ENCODE measurements around the gene IL36B.

IL36B gene

GRCh38 chr2:113053666-113054065, 999 bp upstream of the IL36B start:
- Histone ChIP-seq H3K27ac (ENCODE audit: low read depth, low read length) (no peak overlapping the region), H3K4me1 (ENCODE audit: insufficient read depth, low read length) (no peaks in the 10 kb centered on the region), H3K36me3 (ENCODE audit: insufficient read depth, low read length) (no peaks in the 10 kb centered on the region), H3K9me3 (ENCODE audit: insufficient read depth, low read depth, low read length) (peaks cover 9% of the 10 kb centered on the region), H3K9ac (ENCODE audit: low read depth, low read length) (no peak overlapping the region), H3K4me3 (ENCODE audit: low read length) (no peak overlapping the region), H3K27me3 (ENCODE audit: insufficient read depth, low read length) (no peaks in the 10 kb centered on the region; the same call in 1 of the 2 replicates)
- 82% methylated on average over 3 of the region's 3 CpGs for WGBS

GRCh38 chr2:113050921-113051895, 1.5 kb downstream of the IL36B start:
- H3K36me3 ChIP-seq (ENCODE audit: insufficient read depth, low read length): no peaks in the 10 kb centered on the region
- no peaks in the 10 kb centered on the region for H3K27me3 ChIP-seq (ENCODE audit: insufficient read depth, low read length)
- no peak overlapping the region for H3K4me3 ChIP-seq (ENCODE audit: low read length)
- H3K9me3 ChIP-seq (ENCODE audit: insufficient read depth, low read depth, low read length): peaks cover 9% of the 10 kb centered on the region
- H3K4me1 ChIP-seq (ENCODE audit: insufficient read depth, low read length): no peaks in the 10 kb centered on the region
- H3K9ac ChIP-seq (ENCODE audit: low read depth, low read length): no peak overlapping the region
- H3K27ac ChIP-seq (ENCODE audit: low read depth, low read length): no peak overlapping the region
- WGBS: 92% methylated on average over 38 of the region's 38 CpGs

- Histone ChIP-seq H3K9ac (ENCODE audit: low read depth, low read length) (no peak overlapping the region), H3K27me3 (ENCODE audit: insufficient read depth, low read length) (no peaks in the 10 kb centered on the region), H3K36me3 (ENCODE audit: insufficient read depth, low read length) (no peaks in the 10 kb centered on the region), H3K9me3 (ENCODE audit: insufficient read depth, low read depth, low read length) (peaks cover 3% of the 10 kb centered on the region; the same call in 1 of the 2 replicates), H3K27ac (ENCODE audit: low read depth, low read length) (no peak overlapping the region), H3K4me1 (ENCODE audit: insufficient read depth, low read length) (no peaks in the 10 kb centered on the region), H3K4me3 (ENCODE audit: low read length) (no peak overlapping the region)
- 92% methylated on average over 5 of the region's 5 CpGs for WGBS
Measured at GRCh38 chr2:113046465-113046864, 6.2 kb downstream of the IL36B start.

DNA sequence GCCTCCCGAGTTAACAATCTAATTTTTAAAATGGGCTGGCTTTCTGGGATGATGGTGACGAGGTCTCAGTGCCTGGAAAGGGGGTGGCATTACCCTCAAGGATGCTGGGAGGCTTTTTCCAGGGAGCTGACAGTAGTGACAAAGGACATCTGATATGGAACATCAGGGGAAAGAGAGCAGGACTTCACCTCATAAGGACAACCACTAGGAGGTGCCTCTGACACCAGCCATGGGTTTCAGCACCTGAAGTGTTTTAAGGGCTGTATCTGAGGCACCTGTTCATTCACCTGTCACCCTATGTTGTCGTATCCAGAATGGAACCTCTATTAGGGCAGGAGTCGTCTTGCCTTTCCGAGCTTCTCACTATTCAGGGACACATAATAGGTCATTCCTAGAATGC, 10.8 kb downstream of the IL36B start:
- peaks cover 3% of the 10 kb centered on the region; the same call in 1 of the 2 replicates for H3K9me3 ChIP-seq (ENCODE audit: insufficient read depth, low read depth, low read length)
- no peak overlapping the region for H3K4me3 ChIP-seq (ENCODE audit: low read length)
- WGBS: 65% methylated on average over 5 of the region's 5 CpGs
- no peaks in the 10 kb centered on the region for H3K36me3 ChIP-seq (ENCODE audit: insufficient read depth, low read length)
- no peaks in the 10 kb centered on the region for H3K27me3 ChIP-seq (ENCODE audit: insufficient read depth, low read length)
- no peaks in the 10 kb centered on the region for H3K4me1 ChIP-seq (ENCODE audit: insufficient read depth, low read length)
- H3K27ac ChIP-seq (ENCODE audit: low read depth, low read length): no peak overlapping the region
- H3K9ac ChIP-seq (ENCODE audit: low read depth, low read length): no peak overlapping the region

DNA sequence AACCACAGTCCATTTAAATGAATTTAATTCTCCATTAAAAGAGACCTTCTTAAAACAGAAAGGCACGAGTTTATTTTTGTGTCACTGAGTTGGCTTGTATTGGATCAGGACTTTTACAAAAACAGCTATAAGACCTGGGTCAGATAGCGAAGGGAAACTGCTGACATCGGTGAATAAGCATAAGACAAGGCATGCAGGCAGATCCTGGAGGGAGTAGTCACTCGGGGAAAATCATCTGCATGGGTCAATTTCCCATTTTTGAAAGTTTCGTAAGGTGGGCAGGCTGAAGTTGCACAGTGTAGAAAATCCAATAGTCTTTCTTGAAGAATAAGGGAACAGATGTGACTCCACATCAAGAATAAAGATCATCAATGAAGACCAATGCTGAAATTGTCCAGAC, 12.9 kb downstream of the IL36B start:
- no peaks in the 10 kb centered on the region for H3K36me3 ChIP-seq (ENCODE audit: insufficient read depth, low read length)
- WGBS: 62% methylated on average over 5 of the region's 5 CpGs
- no peak overlapping the region for H3K27ac ChIP-seq (ENCODE audit: low read depth, low read length)
- H3K4me3 ChIP-seq (ENCODE audit: low read length): no peak overlapping the region
- H3K9me3 ChIP-seq (ENCODE audit: insufficient read depth, low read depth, low read length): no peaks in the 10 kb centered on the region
- H3K4me1 ChIP-seq (ENCODE audit: insufficient read depth, low read length): no peaks in the 10 kb centered on the region
- H3K9ac ChIP-seq (ENCODE audit: low read depth, low read length): no peak overlapping the region
- H3K27me3 ChIP-seq (ENCODE audit: insufficient read depth, low read length): no peaks in the 10 kb centered on the region

DNA sequence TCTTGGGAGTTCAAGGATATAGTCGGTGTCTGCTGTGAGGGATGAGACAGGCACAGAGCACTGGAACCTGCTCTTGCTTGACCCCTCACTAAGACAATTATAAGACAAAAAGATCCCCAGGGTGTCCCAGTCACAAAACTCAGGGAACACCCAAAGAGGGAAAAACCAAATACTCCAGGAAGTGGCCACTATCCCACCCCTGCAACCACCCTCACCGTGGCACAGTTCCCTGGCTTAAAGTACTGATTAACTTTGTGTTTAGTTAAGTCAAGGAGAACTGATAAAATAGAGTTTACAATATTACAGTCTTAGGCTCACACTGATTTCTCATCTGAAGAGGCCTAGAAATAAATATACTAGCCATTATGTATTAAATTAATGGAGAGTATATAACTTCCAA, 13.5 kb downstream of the IL36B start:
- no peaks in the 10 kb centered on the region for H3K4me1 ChIP-seq (ENCODE audit: insufficient read depth, low read length)
- no peaks in the 10 kb centered on the region for H3K9me3 ChIP-seq (ENCODE audit: insufficient read depth, low read depth, low read length)
- H3K4me3 ChIP-seq (ENCODE audit: low read length): no peak overlapping the region
- H3K9ac ChIP-seq (ENCODE audit: low read depth, low read length): no peak overlapping the region
- H3K27ac ChIP-seq (ENCODE audit: low read depth, low read length): no peak overlapping the region
- no peaks in the 10 kb centered on the region for H3K36me3 ChIP-seq (ENCODE audit: insufficient read depth, low read length)
- H3K27me3 ChIP-seq (ENCODE audit: insufficient read depth, low read length): no peaks in the 10 kb centered on the region
- 91% methylated on average over 1 of the region's 2 CpGs for WGBS

GRCh38 chr2:113038291-113038690, 14.4 kb downstream of the IL36B start:
- H3K4me3 ChIP-seq (ENCODE audit: low read length): no peak overlapping the region
- no peaks in the 10 kb centered on the region for H3K36me3 ChIP-seq (ENCODE audit: insufficient read depth, low read length)
- H3K27me3 ChIP-seq (ENCODE audit: insufficient read depth, low read length): no peaks in the 10 kb centered on the region
- 88% methylated on average over 3 of the region's 3 CpGs for WGBS
- H3K27ac ChIP-seq (ENCODE audit: low read depth, low read length): no peak overlapping the region
- no peak overlapping the region for H3K9ac ChIP-seq (ENCODE audit: low read depth, low read length)
- no peaks in the 10 kb centered on the region for H3K9me3 ChIP-seq (ENCODE audit: insufficient read depth, low read depth, low read length)
- H3K4me1 ChIP-seq (ENCODE audit: insufficient read depth, low read length): no peaks in the 10 kb centered on the region

DNA sequence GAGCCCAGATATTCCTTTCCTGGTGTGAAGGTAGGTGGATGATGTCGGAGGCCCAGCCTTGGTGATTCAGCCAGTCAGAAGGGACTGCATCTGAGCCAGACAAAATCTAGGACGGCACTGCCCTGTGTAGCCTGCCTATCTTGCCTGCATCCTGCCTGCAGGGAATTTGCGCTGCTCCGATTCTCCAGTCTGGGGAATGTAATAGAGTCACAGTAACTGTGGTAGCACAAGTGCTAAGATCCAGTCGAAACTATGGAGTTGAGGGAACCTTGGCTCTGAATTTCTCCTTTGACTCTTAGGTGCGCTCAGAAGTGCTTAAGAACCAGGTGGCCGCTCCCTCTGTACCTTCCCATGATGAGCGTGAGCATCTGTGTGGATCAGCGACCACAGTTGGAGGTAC, 15.9 kb downstream of the IL36B start:
- Histone ChIP-seq H3K4me1 (ENCODE audit: insufficient read depth, low read length) (no peaks in the 10 kb centered on the region), H3K27me3 (ENCODE audit: insufficient read depth, low read length) (no peaks in the 10 kb centered on the region), H3K9me3 (ENCODE audit: insufficient read depth, low read depth, low read length) (no peaks in the 10 kb centered on the region), H3K9ac (ENCODE audit: low read depth, low read length) (no peak overlapping the region), H3K27ac (ENCODE audit: low read depth, low read length) (no peak overlapping the region), H3K36me3 (ENCODE audit: insufficient read depth, low read length) (no peaks in the 10 kb centered on the region), H3K4me3 (ENCODE audit: low read length) (no peak overlapping the region)
- 92% methylated on average over 9 of the region's 9 CpGs for WGBS

DNA sequence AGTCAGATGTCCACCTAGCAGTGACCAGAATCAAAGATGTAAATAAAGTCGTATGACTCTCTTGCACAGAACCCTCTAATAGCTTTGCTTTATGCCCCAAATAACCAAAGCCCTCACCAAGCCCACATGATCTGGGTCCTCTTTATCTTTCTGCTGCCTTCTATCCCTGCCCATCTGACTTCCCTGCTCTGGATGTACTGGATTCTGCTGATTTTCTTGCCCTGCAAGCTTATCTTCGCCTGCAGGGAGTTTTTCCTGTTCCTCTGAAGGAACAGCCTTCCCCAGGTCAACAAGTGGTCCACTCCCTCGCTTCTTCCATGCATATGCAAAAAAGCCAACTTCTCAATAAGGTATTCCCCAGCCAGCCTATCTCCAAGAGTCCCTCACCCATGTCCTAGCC, 18.7 kb downstream of the IL36B start:
- no peaks in the 10 kb centered on the region for H3K4me1 ChIP-seq (ENCODE audit: insufficient read depth, low read length)
- H3K9ac ChIP-seq (ENCODE audit: low read depth, low read length): no peak overlapping the region
- no peaks in the 10 kb centered on the region for H3K9me3 ChIP-seq (ENCODE audit: insufficient read depth, low read depth, low read length)
- H3K27ac ChIP-seq (ENCODE audit: low read depth, low read length): no peak overlapping the region
- WGBS: 79% methylated on average over 3 of the region's 3 CpGs
- no peaks in the 10 kb centered on the region for H3K27me3 ChIP-seq (ENCODE audit: insufficient read depth, low read length)
- no peak overlapping the region for H3K4me3 ChIP-seq (ENCODE audit: low read length)
- H3K36me3 ChIP-seq (ENCODE audit: insufficient read depth, low read length): no peaks in the 10 kb centered on the region

DNA sequence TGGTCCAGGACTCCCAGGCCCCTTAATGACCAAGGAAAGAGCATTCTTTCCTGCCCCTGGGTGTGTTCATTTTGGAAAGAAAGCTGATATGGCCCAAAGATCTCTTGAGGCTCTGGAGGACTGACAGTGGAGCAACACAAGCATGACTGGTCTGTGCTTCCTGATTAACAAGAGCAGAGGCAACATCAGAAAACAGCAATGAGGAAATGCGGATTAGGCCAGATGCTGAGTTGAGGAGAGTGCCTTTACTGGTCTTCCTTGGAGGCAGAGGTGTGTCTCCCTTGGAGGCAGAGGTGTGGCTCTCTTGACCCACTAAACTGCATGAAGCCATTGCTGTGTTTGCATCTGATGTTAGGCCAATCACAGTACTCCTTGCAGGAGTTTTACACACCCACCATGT, 19.9 kb downstream of the IL36B start:
- WGBS: 94% methylated on average over 1 of the region's 1 CpG
- no peaks in the 10 kb centered on the region for H3K27me3 ChIP-seq (ENCODE audit: insufficient read depth, low read length)
- no peak overlapping the region for H3K4me3 ChIP-seq (ENCODE audit: low read length)
- H3K36me3 ChIP-seq (ENCODE audit: insufficient read depth, low read length): no peaks in the 10 kb centered on the region
- no peaks in the 10 kb centered on the region for H3K9me3 ChIP-seq (ENCODE audit: insufficient read depth, low read depth, low read length)
- H3K27ac ChIP-seq (ENCODE audit: low read depth, low read length): no peak overlapping the region
- H3K4me1 ChIP-seq (ENCODE audit: insufficient read depth, low read length): 0 out of 2 replicates have a peak, but pooled peaks cover 4% of the 10 kb centered on the region
- no peak overlapping the region for H3K9ac ChIP-seq (ENCODE audit: low read depth, low read length)

DNA sequence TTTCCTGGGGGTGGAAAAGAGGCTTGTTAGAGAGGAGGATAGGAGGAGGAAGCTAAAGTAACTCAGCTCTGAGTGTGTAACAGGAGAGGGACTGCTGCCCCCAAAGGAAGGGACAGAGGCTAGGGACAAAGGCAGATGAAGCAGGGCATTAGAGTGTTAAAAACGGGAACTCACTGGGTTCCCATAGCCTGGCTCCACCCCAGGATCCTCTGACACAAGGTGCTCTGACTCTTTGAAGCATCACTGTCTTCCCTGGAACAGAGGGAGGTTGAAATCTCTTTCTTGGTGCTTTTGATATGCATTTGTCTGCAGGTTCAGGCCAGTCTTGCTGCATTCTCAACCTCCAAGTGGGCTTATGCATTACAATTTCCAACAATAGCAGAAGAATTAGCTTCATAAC, 24.6 kb downstream of the IL36B start:
- no peaks in the 10 kb centered on the region for H3K9me3 ChIP-seq (ENCODE audit: insufficient read depth, low read depth, low read length)
- no peak overlapping the region for H3K9ac ChIP-seq (ENCODE audit: low read depth, low read length)
- H3K36me3 ChIP-seq (ENCODE audit: insufficient read depth, low read length): no peaks in the 10 kb centered on the region
- no peaks in the 10 kb centered on the region for H3K27me3 ChIP-seq (ENCODE audit: insufficient read depth, low read length)
- H3K4me3 ChIP-seq (ENCODE audit: low read length): no peak overlapping the region
- H3K27ac ChIP-seq (ENCODE audit: low read depth, low read length): no peak overlapping the region
- 13% methylated on average over 1 of the region's 1 CpG for WGBS
- H3K4me1 ChIP-seq (ENCODE audit: insufficient read depth, low read length): 0 out of 2 replicates have a peak, but pooled peaks cover 5% of the 10 kb centered on the region
